HG03097 (cell line): ENCODE measurements around the gene DRC1.
"Not testable (repeated sequence)": the region's sequence is repeated elsewhere in the genome, so short reads cannot be mapped to it uniquely, and the experiment has no call there.

Source experiments
- ATAC-seq: cut with Tn5 transposase; IDR thresholded peaks from one replicate; pipeline ENCODE4 v1.9.1; 2021; ENCODE audit not compliant: unreplicated experiment, low FRiP score

Gene DRC1

GRCh38 chr2:26462100-26462499 lies 60.4 kb downstream of the DRC1 start:
- no peak for ATAC-seq

DNA sequence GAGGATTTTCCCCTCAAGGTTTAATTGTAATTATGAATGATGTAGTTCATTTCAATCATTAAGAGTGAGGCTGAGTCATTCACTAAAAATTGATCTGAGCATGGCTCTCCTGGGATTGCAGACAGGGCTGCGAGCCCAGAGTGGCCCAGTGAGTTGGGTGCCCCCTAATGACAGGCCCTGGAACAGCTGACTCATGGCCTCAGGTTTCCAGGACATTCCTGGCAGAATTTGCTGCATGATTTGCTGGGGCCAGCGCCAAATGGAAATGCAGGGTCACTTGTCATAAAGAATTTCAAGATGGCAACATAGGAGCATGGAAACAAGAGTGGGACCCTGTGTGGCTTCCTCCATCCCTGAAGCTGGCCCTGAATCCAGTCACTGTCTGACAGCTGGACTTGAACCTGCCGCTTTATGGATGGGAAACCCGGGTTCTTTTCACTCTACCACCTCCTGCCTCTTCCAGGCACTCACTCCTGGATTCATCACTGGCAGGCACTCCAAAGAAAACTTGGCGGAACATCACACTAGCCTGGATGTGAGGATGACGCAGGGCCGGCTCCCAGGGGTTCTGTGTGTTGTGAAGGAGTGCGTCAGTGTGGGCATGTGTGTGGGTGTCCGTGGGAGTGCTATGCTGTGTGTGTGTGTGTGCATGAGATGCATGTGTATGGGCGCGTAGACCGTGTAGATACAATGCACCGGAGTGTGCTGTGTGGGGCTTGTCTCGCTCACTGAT lies 61.0 kb downstream of the DRC1 start:
- ATAC-seq, result no peak

- no peak for ATAC-seq
Observed at GRCh38 chr2:26463244-26464192, 61.8 kb downstream of the DRC1 start.

DNA sequence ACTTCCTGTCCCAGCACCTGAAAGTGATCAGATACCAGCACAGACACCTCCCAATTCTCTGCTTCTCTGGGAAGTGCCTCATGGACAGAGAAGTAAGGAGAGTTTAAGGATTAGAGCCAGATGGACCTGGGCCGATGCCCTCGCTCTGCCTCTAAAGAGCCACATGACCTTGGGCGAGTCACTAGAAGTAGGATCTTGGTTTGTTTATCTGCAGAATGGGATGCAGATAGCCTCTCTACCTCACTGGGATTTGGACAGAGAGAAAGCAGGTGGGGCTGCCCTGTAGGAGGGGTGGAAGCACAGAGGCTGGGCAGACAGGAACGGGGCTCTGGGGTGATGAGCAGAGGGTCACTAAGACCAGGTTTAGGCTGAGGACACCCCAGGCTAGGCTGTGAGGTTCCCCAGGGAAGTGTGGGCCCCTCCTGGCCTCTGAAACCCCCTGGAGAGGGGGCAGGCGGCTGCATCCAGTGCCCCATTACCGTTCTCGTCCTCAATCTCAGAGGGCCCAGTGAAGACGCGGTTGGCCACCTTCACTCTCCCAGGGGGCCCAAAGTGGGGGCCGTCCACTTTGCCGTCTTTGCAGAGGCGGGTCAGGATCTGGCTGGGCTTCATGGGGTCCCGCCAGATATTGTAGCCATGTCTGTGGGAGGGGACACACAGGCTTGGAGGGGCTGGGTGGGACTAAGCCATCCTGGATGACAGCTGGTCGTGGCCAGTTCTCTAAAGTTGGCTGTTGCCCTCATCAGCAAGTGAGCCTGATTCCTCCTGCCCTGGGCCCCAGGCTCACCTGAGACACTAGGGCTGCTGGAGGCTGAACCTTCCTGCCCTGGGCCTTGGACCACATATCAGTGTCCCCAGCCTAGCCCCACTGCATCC lies 62.9 kb downstream of the DRC1 start:
- ATAC-seq, result no peak

DNA sequence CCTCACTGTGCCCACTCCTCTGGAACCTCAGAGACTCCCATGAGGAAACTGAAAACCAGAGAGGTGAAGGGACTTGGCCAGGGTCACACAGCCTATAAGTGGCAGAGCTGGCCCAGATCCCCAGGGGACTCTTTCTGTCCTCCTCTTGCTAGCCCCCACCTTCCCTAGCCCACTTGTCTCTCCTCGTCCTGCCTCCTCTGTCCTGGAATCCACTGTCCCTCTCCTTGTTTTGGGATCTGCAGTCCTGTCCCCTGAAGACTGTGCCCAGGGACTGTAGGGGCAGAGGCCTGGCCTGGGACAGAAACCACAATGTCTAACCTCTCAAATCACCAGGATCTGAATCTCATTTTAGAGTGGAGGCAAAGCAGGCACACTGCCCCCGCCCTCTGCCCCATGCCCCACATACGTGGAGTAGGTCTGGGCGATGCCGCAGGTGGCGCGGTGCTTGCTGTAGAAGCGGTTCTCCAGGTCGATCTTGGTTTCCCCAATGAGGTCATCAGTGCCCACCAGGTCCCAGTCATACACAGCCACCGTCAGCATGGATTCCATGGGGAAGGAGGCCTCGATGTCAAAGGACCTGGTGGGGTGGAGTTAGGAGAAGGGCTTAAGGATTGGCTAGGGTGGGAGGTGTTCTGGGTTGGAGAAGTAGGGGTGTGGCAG lies 63.7 kb downstream of the DRC1 start:
- ATAC-seq, result no peak

DNA sequence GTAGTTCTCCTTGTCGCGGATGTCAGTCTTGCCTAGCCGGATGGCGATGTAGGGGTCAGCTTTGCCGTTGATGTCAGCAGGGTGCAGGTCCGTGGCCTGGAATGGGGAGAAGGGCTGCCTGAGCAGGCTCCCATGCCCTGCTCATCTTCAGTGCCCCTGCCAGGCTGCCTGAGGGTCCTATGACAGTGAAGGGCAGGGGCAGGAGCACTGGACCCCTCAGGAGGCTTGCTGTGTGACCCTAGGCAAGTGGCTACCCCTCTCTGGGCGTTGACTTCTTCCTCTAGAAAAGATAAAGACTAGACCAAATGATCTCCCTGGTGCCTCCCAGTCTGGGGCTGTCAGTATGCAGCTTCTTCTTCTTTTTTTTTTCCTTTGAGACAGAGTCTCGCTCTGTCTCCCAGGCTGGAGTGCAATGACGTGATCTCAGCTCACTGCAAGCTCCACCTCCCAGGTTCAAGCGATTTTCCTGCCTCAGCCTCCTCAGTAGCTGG lies 64.3 kb downstream of the DRC1 start:
- no peak for ATAC-seq

GRCh38 chr2:26466662-26467310 lies 65.1 kb downstream of the DRC1 start:
- no peak for ATAC-seq

- ATAC-seq, result not testable (repeated sequence)
Observed at GRCh38 chr2:26468544-26468943, 66.8 kb downstream of the DRC1 start.

GRCh38 chr2:26469092-26469710 lies 67.5 kb downstream of the DRC1 start:
- no peak for ATAC-seq

GRCh38 chr2:26469955-26470354 lies 68.2 kb downstream of the DRC1 start:
- ATAC-seq, result no peak

GRCh38 chr2:26470601-26471260 lies 69.0 kb downstream of the DRC1 start:
- no peak for ATAC-seq

GRCh38 chr2:26471289-26471688 lies 69.6 kb downstream of the DRC1 start:
- no peak for ATAC-seq

- no peak for ATAC-seq
Observed at GRCh38 chr2:26471766-26472706, 70.3 kb downstream of the DRC1 start.

DNA sequence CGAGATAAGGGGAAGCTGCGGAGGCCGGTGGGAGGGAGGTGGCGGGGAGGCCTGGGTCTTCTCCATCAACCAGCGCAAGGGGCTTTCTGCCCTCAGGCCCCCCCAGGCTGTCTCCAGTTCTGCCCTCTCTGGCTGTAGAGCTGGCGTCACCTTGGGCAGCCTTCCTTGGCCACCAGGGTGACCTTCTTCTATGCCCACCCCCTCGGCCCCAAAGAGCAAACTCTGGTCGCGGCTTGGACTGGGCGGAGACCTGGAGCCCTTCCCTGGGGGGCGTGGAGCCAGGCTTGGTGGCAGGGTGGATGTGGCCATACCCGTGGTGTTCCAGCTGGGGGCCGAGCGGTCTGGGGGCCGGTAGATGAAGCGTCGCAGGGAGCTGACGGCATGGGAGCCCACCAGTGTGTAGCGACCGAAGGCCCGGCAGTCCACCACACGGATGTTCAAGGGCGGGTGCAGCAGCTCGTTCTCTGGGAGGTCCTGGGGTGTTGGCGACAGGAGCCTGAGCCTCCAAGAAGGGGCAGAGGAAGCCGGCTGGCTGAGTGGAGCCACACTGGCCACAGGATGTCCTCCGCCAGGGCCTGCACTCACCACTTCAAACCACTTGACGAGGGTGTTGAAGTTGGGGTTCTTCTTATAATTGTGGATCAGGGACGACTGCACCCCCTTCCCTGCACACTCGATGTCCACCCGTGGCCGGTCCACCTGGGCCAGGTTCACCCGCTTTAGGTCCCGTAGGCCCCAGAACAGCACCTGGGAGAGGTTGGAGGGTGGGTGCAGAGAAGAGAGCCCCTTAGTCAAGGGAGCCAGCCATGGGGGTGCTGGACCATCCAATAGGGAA lies 71.3 kb downstream of the DRC1 start:
- ATAC-seq, result no peak

GRCh38 chr2:26473796-26474195 lies 72.1 kb downstream of the DRC1 start:
- ATAC-seq, result no peak

DNA sequence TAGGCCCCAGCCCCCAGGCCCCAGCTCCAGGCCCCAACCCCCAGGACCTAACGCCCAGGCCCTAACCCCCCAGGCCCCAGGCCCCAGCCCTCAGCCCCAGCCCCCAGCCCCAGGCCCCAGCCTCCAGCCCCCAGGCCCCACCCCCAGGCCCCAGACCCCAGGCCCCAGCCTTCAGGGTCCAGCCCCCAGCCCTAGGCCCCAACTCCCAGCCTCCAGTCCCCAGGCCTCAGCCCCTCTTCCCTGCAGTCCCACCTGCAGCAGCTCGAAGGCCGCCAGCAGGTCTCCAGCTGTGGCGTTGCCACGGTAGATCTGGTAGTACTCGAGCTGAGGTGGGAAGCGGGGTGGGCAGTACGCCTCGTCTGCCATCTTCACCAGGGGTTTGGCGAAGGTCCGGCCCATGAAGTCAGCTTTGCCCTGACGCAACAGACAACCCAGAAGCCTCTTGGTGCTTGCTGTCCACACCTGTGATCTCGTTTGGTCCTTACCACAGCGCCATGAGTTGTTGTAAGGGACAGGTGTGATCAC lies 72.6 kb downstream of the DRC1 start:
- no peak for ATAC-seq
